HG02678 (cell line): ENCODE data around the gene ZNF385B.

Experiments
- ATAC-seq: cut with Tn5 transposase; IDR thresholded peaks from one replicate; pipeline ENCODE4 v1.9.1; 2021; ENCODE audit warnings: mild to moderate bottlenecking, moderate library complexity; ENCODE audit not compliant: unreplicated experiment

ZNF385B gene

DNA sequence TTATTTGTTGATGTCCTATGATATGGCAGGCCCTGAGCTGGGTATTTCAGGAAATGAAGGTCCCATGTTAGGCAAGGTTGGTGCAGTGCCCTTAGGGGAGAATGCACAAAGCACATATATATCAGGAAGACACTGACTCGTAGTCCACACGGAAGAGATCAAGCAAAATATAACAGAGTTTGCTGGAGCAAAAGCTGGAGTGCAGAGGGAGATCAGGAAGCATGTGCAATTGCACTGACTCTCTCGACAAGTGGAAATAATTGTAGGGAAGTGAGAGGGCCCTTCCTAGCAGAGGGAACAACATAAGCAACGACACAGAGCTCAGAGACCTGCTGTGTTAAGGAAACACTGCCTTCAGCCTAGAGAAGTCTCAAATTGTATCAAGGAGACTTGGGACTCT is 4.2 kb downstream of the ZNF385B start:
- ATAC-seq: no peak

DNA sequence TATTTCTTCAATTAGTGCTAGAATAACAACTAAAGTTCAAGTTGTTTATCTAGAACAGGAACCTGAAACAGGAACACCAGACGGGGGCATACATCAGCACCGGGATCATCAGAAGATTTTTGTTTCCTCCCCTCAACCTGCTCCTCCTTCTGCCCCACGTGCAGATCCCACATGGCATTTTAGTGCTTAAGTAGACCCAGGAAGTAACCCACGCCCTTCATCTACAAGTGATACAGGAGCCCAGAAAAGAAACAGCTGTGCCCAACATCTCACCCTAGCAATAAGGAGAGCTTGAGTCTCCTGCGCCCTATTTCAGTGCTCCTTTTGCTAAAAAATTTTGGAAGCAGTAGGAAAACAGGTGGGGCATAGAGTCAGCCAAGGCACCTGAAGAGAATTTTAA is 5.2 kb downstream of the ZNF385B start:
- no peak for ATAC-seq

DNA sequence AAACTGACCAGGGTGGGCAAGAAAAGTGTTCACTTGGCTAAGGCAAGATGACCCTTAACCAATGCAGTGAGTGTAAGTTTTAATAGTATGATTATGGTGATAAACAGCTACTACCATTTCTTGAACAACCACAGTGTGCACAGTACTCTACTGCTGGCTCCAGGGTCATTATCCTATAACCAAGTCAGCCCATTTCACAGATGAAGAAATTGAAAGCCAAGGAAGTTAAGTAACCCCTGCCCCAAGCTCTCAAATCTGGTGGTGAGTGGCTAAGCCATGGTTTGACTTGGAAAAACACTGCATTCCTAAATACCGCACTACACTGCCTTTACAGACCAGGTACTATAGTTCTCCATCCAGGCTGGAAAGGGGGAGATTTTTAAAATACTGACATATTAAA is 5.7 kb downstream of the ZNF385B start:
- no peak for ATAC-seq

DNA sequence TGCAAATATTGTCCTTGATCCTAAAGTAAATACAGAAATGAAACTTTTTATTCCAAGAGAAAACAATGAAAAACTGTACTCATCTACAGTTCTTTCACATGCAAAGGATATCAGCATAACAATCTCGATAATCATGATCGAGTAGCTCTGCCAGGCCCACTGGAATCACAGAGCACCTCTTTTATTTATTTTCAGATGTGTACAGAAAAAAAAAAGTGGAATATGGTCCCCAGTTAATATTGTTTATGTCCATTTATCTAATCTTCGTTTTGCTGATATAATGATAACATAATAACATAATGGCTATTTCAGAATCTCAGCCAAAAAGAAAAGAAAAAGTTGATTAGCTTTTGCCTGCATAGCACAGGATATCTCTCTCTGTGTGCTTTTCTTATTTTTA is 6.5 kb downstream of the ZNF385B start:
- no peak for ATAC-seq

DNA sequence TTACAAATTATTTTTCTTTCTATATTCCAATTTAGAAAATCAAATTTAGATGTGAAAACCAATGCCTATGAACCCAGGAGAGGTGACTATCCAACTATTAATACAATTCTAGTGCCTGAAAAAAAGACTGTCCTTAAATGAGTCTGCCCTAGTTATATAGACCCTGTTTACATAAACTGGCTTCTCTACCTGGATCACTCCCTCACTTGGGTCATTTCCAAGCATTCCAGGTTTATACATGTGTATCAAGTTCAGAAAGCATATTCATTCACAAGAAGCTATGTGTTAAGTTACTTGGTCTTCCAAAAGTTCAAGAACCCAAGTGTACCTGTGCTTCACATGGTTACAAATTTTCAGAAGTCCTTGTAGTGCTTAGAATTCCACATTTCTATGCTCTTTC is 8.3 kb downstream of the ZNF385B start:
- no peak for ATAC-seq

- no peak for ATAC-seq
These were observed 11.2 kb downstream of the ZNF385B start for GRCh38 chr2:179850188-179850587.

DNA sequence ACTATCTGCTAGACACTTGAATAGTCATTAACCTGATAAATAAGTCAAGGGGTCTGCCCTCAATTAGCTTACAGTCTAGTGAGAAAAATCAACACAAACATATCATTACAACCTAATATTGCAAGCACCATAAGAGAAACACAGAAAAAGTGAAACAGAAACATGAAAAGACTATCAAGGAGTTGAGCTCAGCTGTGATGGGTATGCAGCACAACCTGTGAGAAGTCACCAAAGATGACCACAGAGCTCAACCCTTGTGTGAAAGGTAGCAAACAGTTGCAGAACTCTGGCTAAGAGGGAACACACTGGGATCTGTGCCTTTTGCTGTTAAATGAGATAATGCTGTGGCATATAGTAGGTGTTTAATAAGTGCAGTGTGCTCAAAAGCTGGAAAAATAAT is 11.7 kb downstream of the ZNF385B start:
- ATAC-seq: no peak

- no peak for ATAC-seq
These were observed 17.9 kb downstream of the ZNF385B start for GRCh38 chr2:179843541-179843940.

DNA sequence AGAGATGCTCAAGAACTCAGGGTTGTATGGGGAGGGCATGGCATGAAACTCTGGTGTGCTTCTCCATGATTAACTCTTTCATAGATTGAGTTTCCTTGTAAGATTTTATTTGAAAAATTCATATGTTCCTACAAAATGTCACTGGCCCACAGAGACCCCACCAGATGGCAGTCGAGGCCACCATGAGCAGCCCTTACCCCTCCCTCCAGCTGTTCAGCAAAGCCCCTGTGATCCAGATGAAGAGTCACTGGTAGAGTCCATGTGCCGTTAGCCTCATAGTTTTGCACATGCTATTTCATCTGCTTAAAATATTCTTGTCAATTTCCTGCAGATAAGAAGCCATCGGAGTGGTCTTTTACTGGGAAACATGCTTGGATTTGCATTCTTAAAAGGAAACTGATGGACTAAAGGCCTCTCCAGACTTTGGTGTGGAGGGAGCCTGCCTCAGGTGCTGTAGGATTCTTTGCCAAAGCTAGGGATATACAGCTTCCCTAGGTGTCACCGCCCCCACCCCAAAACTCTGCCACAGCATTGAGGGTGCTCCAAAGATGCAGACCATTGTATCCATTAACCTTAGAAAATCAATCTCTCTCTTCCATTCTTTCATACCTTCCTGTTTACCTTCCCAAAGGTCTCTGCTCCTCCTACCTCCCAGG is 18.8 kb downstream of the ZNF385B start:
- no peak for ATAC-seq

DNA sequence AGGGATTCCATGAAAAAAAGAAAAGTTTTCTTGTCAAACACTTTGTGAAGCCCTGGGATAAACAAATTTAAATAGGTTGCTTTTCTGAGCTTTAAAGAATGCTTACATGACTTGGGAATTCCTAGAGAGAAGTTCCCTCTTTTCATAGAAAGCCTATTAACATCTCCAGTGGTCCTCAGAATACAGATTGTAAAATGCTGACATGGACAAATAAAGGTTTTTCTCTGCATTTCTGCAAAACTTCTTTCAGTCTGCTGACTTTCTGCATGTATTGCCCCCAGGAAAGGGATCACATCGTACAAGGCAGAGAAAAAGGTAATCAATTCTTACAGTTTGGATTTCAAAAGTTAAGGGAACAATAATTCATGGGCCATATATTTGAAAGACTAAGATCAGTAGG is 20.6 kb downstream of the ZNF385B start:
- ATAC-seq: no peak

DNA sequence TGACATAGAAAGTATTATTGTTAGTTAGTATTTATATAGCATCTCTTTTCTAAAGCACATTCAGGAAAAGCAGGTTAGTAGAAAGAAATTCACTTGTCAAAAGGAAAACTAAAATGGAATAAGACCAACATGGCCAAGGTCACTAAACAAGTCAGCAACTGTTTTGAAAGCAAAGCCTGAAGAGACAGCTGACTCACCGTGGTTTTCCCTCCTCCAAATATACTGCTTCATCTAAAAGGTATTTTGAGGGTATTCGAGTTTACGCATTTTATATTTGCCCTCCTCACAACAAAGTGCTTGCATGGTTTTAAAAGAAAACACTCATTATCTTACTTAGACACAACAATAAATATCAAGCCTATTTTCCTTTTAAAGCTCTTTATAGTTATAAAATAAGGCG is 24.0 kb downstream of the ZNF385B start:
- ATAC-seq: no peak

GRCh38 chr2:179830043-179830787 is 31.2 kb downstream of the ZNF385B start:
- ATAC-seq: no peak

DNA sequence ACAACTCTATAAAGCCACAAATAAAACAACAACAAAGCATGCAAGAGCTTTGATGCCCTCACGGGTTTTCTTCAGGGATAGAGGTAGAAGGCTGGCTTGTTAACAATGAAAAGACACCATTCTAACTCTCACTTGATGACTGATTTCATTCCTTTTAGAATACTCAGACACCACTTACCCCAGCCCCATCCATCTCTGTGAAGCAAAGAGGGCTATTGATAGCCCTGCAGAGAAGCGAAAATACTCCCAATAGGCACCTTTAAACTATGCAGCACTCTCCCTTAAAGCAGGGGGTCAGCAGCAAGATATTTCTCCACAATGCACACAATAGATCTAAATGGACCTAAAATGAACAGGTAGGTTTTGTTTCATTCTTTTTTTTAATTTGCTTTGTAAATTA is 35.1 kb downstream of the ZNF385B start:
- ATAC-seq: no peak

- no peak for ATAC-seq
These were observed 35.9 kb downstream of the ZNF385B start for GRCh38 chr2:179825494-179825893.

DNA sequence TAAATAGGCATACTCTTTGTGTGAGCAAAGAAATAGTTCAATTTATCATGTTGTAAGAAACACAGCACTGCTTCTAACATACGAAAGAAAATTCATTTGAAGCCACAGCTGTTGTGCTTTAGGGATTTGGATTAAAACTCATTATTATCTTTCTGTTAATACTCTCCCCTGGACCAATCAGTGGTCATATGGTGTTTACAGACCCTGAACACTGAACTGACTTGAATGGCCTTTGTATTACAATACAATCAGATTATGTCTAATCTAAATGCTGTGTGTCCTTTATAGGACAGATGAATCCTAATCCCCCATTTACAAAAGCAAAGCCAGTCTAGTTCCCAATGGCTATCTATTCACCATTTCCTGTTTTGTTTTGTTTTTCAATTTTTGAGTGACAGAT is 36.5 kb downstream of the ZNF385B start:
- ATAC-seq: no peak

DNA sequence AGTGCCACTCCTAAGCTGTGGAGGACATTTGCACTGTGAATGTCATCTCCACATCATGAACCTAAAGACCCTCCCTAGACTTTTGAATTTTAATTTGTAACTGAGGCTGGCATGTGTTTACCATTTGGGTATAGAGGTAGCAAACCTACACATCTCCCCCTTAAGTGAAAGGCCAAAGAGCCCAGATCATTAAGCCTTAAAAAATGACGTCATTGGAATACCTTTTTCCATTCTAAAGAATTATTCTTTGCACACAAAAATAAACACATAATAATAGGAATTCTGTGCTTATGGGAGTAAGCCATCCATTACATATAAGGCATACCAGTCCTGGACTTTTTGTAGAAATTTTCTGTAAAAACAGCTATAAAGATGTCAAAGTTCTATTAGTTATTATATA is 38.9 kb downstream of the ZNF385B start:
- no peak for ATAC-seq

DNA sequence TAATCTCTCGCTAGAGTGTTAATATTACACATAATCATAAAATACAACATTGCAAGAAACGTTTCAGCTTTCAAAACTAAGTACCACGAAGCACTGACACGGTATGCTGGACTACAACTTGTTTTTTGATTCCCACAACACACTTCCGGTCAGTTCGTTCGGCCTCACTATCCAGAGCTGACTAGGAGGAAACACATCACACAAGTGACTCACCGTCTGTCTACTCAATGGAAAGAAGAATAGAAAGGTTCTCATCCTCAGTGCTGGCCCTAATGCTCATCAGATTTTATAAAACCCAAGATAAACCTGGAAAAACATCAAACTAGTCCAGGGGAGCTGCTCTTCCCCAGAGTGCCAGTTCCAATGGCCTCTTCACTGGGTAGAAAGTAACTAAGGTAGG is 42.9 kb downstream of the ZNF385B start:
- ATAC-seq: no peak

GRCh38 chr2:179817181-179817841 is 44.1 kb downstream of the ZNF385B start:
- ATAC-seq: no peak

- no peak for ATAC-seq
These were observed 47.4 kb downstream of the ZNF385B start for GRCh38 chr2:179814050-179814449.

- no peak for ATAC-seq
These were observed 48.9 kb downstream of the ZNF385B start for GRCh38 chr2:179812501-179812900.

DNA sequence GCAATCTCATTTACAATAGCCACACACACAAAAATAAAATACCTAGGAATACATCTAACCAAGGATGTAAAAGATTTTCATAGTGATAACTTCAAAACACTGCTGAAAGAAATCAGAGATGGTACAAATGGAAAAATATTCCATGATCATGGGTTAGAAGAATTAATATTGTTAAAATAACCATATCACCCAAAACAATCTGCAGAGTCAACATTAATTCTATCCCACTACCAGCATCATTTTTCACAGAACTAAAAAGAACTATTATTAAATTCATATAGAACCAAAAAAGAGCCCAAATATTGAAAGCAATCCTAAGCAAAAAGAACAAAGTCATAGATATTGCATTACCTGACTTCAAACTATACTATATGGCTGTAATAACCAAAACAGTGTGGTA is 50.4 kb downstream of the ZNF385B start:
- no peak for ATAC-seq

DNA sequence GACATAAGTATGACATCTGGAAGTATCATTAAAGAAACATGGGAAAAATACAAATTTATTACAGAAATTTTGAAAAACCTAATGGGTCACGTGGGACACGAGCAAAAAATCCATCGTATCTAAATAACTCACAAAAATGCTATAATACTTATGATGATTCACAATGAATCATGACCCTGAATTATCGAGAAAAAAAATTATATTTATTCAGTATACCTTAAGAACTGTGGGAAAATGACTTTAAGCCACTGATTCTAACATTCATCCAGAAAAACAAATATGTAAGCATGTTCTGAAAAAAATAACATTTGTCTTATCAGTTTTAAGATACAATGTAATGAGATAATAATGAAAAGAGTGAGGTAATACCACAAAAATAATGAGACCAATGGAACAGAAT is 51.8 kb downstream of the ZNF385B start:
- ATAC-seq: no peak
